Trophoblast cell (in vitro differentiated cells and primary cell): Measurements from ENCODE around the gene SPAG17.

Source experiments
- DNase-seq, 2 donors: peaks; one replicate each; pipeline ENCODE4 v3.0.0-alpha.2; 2016
- H2AFZ ChIP-seq: 2 replicates; pipeline ENCODE4 v1.6.1; 2013; ENCODE audit warnings: low read length, moderate library complexity, mild to moderate bottlenecking; ENCODE audit not compliant: insufficient read depth, poor library complexity
- H2AK5ac ChIP-seq: 2 replicates; pipeline ENCODE4 v1.6.1; 2013; ENCODE audit warnings: mild to moderate bottlenecking, low read length
- H2BK120ac ChIP-seq: 2 replicates; pipeline ENCODE4 v1.6.1; 2013; ENCODE audit warnings: low read length, mild to moderate bottlenecking, moderate library complexity; ENCODE audit not compliant: insufficient read depth, poor library complexity
- H2BK12ac ChIP-seq: 2 replicates; pipeline ENCODE4 v1.6.1; 2013; ENCODE audit warnings: mild to moderate bottlenecking, low read length, moderate library complexity
- H2BK5ac ChIP-seq: 2 replicates; pipeline ENCODE4 v1.6.1; 2013; ENCODE audit warnings: low read length, low read depth, moderate library complexity, mild to moderate bottlenecking; ENCODE audit not compliant: poor library complexity
- H3K14ac ChIP-seq: 2 replicates; pipeline ENCODE4 v1.6.1; 2013; ENCODE audit warnings: mild to moderate bottlenecking, low read length
- H3K18ac ChIP-seq: 2 replicates; pipeline ENCODE4 v1.6.1; 2013; ENCODE audit warnings: mild to moderate bottlenecking, low read length
- H3K23ac ChIP-seq: 2 replicates; pipeline ENCODE4 v1.6.1; 2013; ENCODE audit warnings: low read length
- H3K27ac ChIP-seq: 2 replicates; pipeline ENCODE4 v1.5.1; 2013; ENCODE audit warnings: low read depth, mild to moderate bottlenecking, inconsistent platforms, low read length, moderate library complexity
- H3K27me3 ChIP-seq: 2 replicates; pipeline ENCODE4 v1.6.1; 2013; ENCODE audit warnings: inconsistent platforms, mild to moderate bottlenecking, low read length, moderate library complexity; ENCODE audit not compliant: insufficient read depth
- H3K36me3 ChIP-seq, 2 experiments: 1 replicate in 1 of 2; 2 replicates in 1 of 2; pipeline ENCODE4 v1.6.1; 2013; ENCODE audit warnings: low read length in 2 of 2, mild to moderate bottlenecking in 2 of 2, moderate library complexity in 1 of 2; ENCODE audit not compliant: insufficient read depth in 2 of 2, control insufficient read depth in 1 of 2
- H3K4ac ChIP-seq: 2 replicates; pipeline ENCODE4 v1.6.1; 2013; ENCODE audit warnings: low read depth, mild to moderate bottlenecking, low read length, moderate library complexity
- H3K4me1 ChIP-seq, 2 experiments: 1 replicate in 1 of 2; 2 replicates in 1 of 2; pipeline ENCODE4 v1.6.1; 2013; ENCODE audit warnings: low read length in 2 of 2, mild to moderate bottlenecking in 2 of 2, moderate library complexity in 1 of 2; ENCODE audit not compliant: insufficient read depth in 2 of 2, control insufficient read depth in 1 of 2
- H3K4me2 ChIP-seq: 2 replicates; pipeline ENCODE4 v1.6.1; 2013; ENCODE audit warnings: inconsistent platforms, mild to moderate bottlenecking, low read length, moderate library complexity
- H3K4me3 ChIP-seq: 2 replicates; pipeline ENCODE4 v1.5.1; 2013; ENCODE audit warnings: mild to moderate bottlenecking, low read depth, low read length, inconsistent platforms
- H3K79me1 ChIP-seq: one replicate; pipeline ENCODE4 v1.6.1; 2013; ENCODE audit warnings: low read length
- H3K79me2 ChIP-seq: 2 replicates; pipeline ENCODE4 v1.6.1; 2013; ENCODE audit warnings: low read length, mild to moderate bottlenecking; ENCODE audit not compliant: control insufficient read depth, insufficient read depth, poor library complexity
- H3K9ac ChIP-seq: 2 replicates; pipeline ENCODE4 v1.6.1; 2013; ENCODE audit warnings: mild to moderate bottlenecking, low read length
- H3K9me3 ChIP-seq: 2 replicates; pipeline ENCODE4 v1.6.1; 2013; ENCODE audit warnings: low read depth, mild to moderate bottlenecking, control low read depth, inconsistent platforms, low read length; ENCODE audit not compliant: insufficient read depth
- H4K12ac ChIP-seq: 2 replicates; pipeline ENCODE4 v1.6.1; 2013; ENCODE audit warnings: low read depth, mild to moderate bottlenecking, low read length, moderate library complexity
- H4K8ac ChIP-seq: 2 replicates; pipeline ENCODE4 v1.6.1; 2013; ENCODE audit warnings: low read depth, mild to moderate bottlenecking, low read length, moderate library complexity
- H4K91ac ChIP-seq: one replicate; pipeline ENCODE4 v1.6.1; 2013; ENCODE audit warnings: low read depth, mild to moderate bottlenecking, low read length, moderate library complexity
- WGBS: extraction: QIAGEN DNeasy Blood & Tissue Kit; methylation state at CpG from one replicate; pipeline ENCODE4 v1.1.7; 2013; ENCODE audit warnings: missing lambda C conversion rate; ENCODE audit not compliant: insufficient read length, insufficient coverage; ENCODE audit errors: extremely low coverage; 5-methylcytosine and 5-hydroxymethylcytosine counted together

Gene SPAG17

DNA sequence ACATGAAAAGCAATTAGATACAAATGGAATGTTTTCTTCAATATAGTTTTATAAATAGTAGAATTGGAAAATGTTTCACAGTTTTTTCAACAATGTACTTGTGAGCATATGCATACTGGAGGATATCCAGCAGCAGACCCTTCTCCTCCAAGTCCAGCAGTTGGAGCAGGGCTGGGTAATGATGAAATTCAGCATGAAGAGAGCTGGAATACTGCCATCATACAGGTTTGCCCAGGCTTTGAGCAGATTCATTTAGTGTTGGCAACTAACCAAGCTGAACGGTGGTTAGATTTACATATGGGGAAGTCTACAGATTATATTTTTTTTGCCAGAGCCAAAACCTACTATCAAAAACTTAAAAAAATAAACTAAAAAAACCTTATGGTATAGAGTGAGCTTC is 217.1 kb downstream of the SPAG17 start:
- no peak for DNase-seq

DNA sequence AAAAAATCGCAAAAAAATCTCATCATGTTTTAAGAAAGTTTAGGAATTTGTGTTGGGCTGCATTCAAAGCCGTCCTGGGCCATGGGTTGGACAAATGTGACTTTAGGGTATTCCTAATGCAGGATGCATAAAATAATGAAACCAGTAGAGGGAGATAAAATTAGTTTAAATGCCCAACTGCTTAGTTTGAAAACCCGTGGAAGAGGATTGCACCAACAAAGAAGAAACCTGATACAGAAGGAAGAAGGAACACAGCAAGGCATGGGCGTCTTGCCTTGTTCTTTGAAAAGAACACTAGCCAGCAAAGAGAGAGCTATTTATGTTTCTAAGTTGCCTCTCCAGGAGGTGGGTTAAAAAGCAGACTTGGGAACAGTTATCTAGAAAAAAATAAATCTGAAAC is 217.6 kb downstream of the SPAG17 start:
- Histone ChIP-seq H2BK5ac (no peak overlapping the region), H3K9me3 (no peaks in the 10 kb centered on the region), H3K4me3 (no peak overlapping the region), H3K36me3 (no peaks in the 10 kb centered on the region), H3K27ac (no peak overlapping the region), H3K79me1 (no peaks in the 10 kb centered on the region), H2AFZ (no peak overlapping the region), H2BK120ac (no peak overlapping the region), H3K23ac (no peak overlapping the region), H3K18ac (no peak overlapping the region), H4K12ac (no peak overlapping the region), H3K4me1 (no peaks in the 10 kb centered on the region), H4K91ac (no peak overlapping the region), H3K14ac (no peak overlapping the region), H3K4ac (no peak overlapping the region), H3K79me2 (no peaks in the 10 kb centered on the region), H4K8ac (no peak overlapping the region), H2BK12ac (no peak overlapping the region), H2AK5ac (no peak overlapping the region), H3K9ac (no peak overlapping the region), H3K4me2 (no peak overlapping the region), H3K27me3 (no peaks in the 10 kb centered on the region)
- no CpG with 5 or more reads among the region's 4 CpGs for WGBS
- peak in 1 of 2 donors; percentile 62 for DNase-seq

More for the DNA sequence above, 217.1 kb downstream of the SPAG17 start:
- Histone ChIP-seq H3K14ac (no peak overlapping the region), H4K12ac (no peak overlapping the region), H2BK5ac (no peak overlapping the region), H2AK5ac (no peak overlapping the region), H3K36me3 (no peaks in the 10 kb centered on the region), H3K4me3 (no peak overlapping the region), H4K91ac (no peak overlapping the region), H4K8ac (no peak overlapping the region), H2AFZ (no peak overlapping the region), H3K18ac (no peak overlapping the region), H2BK120ac (no peak overlapping the region), H3K23ac (no peak overlapping the region), H3K27me3 (no peaks in the 10 kb centered on the region), H3K9me3 (no peaks in the 10 kb centered on the region), H3K4ac (no peak overlapping the region), H3K79me1 (no peaks in the 10 kb centered on the region), H3K4me1 (no peaks in the 10 kb centered on the region), H3K27ac (no peak overlapping the region), H2BK12ac (no peak overlapping the region), H3K4me2 (no peak overlapping the region), H3K9ac (no peak overlapping the region), H3K79me2 (no peaks in the 10 kb centered on the region)
- no CpG with 5 or more reads among the region's 1 CpG for WGBS

DNA sequence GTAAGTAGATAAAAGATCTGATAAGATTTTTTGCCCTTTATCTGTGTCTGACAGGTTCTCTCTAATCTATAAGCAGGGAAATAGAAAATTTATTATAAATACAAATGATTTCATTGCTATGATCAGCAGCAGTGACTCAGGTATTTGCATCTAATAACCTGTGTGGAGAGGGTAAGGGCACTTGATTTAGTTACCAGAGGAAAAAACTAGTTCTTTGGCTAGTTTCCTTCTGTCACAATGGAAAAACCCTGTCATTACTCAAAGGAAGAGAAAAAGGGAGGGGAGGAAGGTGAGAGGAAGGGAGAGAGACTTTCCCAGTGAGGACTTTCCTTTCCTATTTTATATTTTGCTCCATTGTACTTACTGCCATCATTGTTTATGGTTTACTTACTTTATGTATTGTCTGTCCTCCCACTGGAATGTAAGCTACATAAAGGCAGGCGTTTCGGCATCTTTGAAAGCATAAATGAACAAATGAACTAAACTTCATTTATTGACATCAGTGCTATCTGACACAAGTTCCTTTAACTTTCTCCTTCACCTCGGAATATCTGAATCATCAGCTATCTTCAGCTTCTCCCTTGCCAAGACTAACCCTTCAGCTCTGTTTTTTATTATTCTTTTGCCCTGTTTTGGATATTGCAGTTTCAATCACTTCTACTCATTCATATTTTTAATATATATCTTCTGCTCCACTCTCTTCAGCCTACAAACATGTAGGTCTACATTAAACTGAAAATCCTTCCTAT is 220.6 kb downstream of the SPAG17 start:
- WGBS, result no CpG with 5 or more reads among the region's 3 CpGs

DNA sequence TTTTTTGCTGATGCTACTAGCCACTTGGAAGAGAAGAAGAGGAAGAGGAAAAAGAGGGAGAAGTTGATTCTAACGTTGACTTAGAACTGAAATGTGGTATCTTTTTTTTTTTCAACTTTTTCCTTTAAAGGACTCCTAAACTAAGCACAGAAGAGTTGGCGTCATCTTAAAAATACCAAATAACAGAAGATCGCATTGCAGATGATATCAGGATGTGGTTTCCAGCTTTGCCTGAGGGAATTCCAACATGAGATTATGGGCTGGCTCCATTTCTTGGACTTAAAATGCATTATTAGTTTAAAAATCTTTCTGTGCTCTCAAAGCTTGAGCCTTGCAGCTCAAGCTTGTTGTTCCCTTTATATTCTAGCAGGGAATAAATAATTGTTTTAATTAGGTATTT is 225.7 kb downstream of the SPAG17 start:
- DNase-seq, result no peak
- Histone ChIP-seq H2BK5ac (no peak overlapping the region), H3K36me3 (peaks cover 3 to 7% of the 10 kb centered on the region in 2 experiments), H4K12ac (no peak overlapping the region), H2AK5ac (no peak overlapping the region), H3K4me2 (no peak overlapping the region), H3K23ac (no peak overlapping the region), H3K79me2 (no peaks in the 10 kb centered on the region), H3K18ac (no peak overlapping the region), H3K27me3 (no peaks in the 10 kb centered on the region), H3K4ac (no peak overlapping the region), H2BK120ac (no peak overlapping the region), H3K9ac (no peak overlapping the region), H3K27ac (no peak overlapping the region), H3K4me3 (no peak overlapping the region), H2BK12ac (no peak overlapping the region), H3K4me1 (no peaks in the 10 kb centered on the region), H3K14ac (no peak overlapping the region), H4K8ac (no peak overlapping the region), H4K91ac (no peak overlapping the region), H2AFZ (no peak overlapping the region), H3K79me1 (no peaks in the 10 kb centered on the region), H3K9me3 (no peaks in the 10 kb centered on the region)
- WGBS, result no CpG with 5 or more reads among the region's 3 CpGs

More for the DNA sequence above, 220.6 kb downstream of the SPAG17 start:
- H4K91ac ChIP-seq, result no peak overlapping the region
- H3K4me2 ChIP-seq, result no peak overlapping the region
- no peak overlapping the region for H3K23ac ChIP-seq
- no peaks in the 10 kb centered on the region for H3K4me1 ChIP-seq
- no peak for DNase-seq
- no peak overlapping the region for H3K14ac ChIP-seq
- no peak overlapping the region for H2BK120ac ChIP-seq
- H4K12ac ChIP-seq, result no peak overlapping the region
- no peak overlapping the region for H2AK5ac ChIP-seq
- H3K9me3 ChIP-seq, result no peaks in the 10 kb centered on the region
- H3K18ac ChIP-seq, result no peak overlapping the region
- no peak overlapping the region for H3K27ac ChIP-seq
- no peak overlapping the region for H4K8ac ChIP-seq
- H3K4ac ChIP-seq, result no peak overlapping the region
- H3K79me2 ChIP-seq, result no peaks in the 10 kb centered on the region
- no peak overlapping the region for H2BK12ac ChIP-seq
- H2AFZ ChIP-seq, result no peak overlapping the region
- no peaks in the 10 kb centered on the region for H3K36me3 ChIP-seq
- H3K27me3 ChIP-seq, result no peaks in the 10 kb centered on the region
- no peak overlapping the region for H3K9ac ChIP-seq
- H2BK5ac ChIP-seq, result no peak overlapping the region
- H3K4me3 ChIP-seq, result no peak overlapping the region
- no peaks in the 10 kb centered on the region for H3K79me1 ChIP-seq
